CD14-positive monocyte (primary cell): ENCODE measurements around the gene GRIK4. TPM values are rescaled to one million over a fixed set of nuclear protein-coding genes. Genes with fewer than 3 reads are reported as not detected.

Experiments used
- DNase-seq, 3 donors: peaks; one replicate each; pipeline ENCODE4 v3.0.0-alpha.2; 2011 to 2022
- H2AFZ ChIP-seq: 2 replicates; pipeline ENCODE4 v1.6.0; 2012; ENCODE audit warnings: mild to moderate bottlenecking, low read depth, low read length, inconsistent platforms; ENCODE audit not compliant: insufficient read depth, poor library complexity, severe bottlenecking
- H3K27ac ChIP-seq, 2 donors: 1 replicate in 1 of 2; 2 replicates in 1 of 2; pipeline ENCODE4 v1.5.1; 2012 to 2013; ENCODE audit warnings: low read length in 2 of 2, control low read depth in 1 of 2, inconsistent platforms in 1 of 2, low read depth in 1 of 2, mild to moderate bottlenecking in 1 of 2
- H3K27me3 ChIP-seq, 2 donors: one replicate each; pipeline versions ENCODE4 v1.6.0 to v1.6.1; 2011 to 2013; ENCODE audit warnings: low read length in 2 of 2; ENCODE audit not compliant: control insufficient read depth in 2 of 2, insufficient read depth in 2 of 2
- H3K36me3 ChIP-seq, 2 donors: replicated peaks in 1 of 2; 1 replicate in 1 of 2; 2 replicates in 1 of 2; pipeline versions ENCODE4 v1.5.1 to v1.6.1; 2012 to 2013; ENCODE audit warnings: low read length in 2 of 2, control low read depth in 1 of 2, inconsistent platforms in 1 of 2, mild to moderate bottlenecking in 1 of 2; ENCODE audit not compliant: insufficient read depth in 2 of 2, control insufficient read depth in 1 of 2
- H3K4me1 ChIP-seq, 2 donors: 1 replicate in 1 of 2; 2 replicates in 1 of 2; pipeline versions ENCODE4 v1.5.1 to v1.6.1; 2012 to 2013; ENCODE audit warnings: low read length in 2 of 2, control low read depth in 1 of 2, inconsistent platforms in 1 of 2, mild to moderate bottlenecking in 1 of 2, moderate library complexity in 1 of 2; ENCODE audit not compliant: insufficient read depth in 2 of 2, control insufficient read depth in 1 of 2
- H3K4me2 ChIP-seq: replicated peaks from 2 replicates; pipeline ENCODE3; 2012; ENCODE audit warnings: low read length, moderate library complexity, mild to moderate bottlenecking; ENCODE audit not compliant: poor library complexity, severe bottlenecking; ENCODE audit errors: extremely low read depth
- H3K4me3 ChIP-seq, 3 experiments: fragments of 200-600 bp in 1 of 3; sonication (generic) in 1 of 3; replicated peaks in 1 of 3; 1 replicate in 2 of 3; 2 replicates in 1 of 3; pipeline ENCODE4 v1.5.1; 2011 to 2013; ENCODE audit warnings: low read length in 3 of 3, mild to moderate bottlenecking in 3 of 3, control low read depth in 2 of 3, low read depth in 2 of 3, inconsistent platforms in 1 of 3, moderate library complexity in 1 of 3
- H3K79me2 ChIP-seq: 2 replicates; pipeline ENCODE4 v1.6.0; 2012; ENCODE audit warnings: mild to moderate bottlenecking, control low read depth, inconsistent platforms, low read length, moderate library complexity; ENCODE audit not compliant: insufficient read depth
- H3K9ac ChIP-seq: 2 replicates; pipeline ENCODE4 v1.6.0; 2017; ENCODE audit warnings: low read length, mild to moderate bottlenecking; ENCODE audit not compliant: insufficient read depth, poor library complexity, severe bottlenecking
- H3K9me3 ChIP-seq, 2 donors: replicated peaks in 1 of 2; 1 replicate in 1 of 2; 2 replicates in 1 of 2; pipeline versions ENCODE4 v1.5.1 to v1.6.1; 2012 to 2013; ENCODE audit warnings: low read length in 2 of 2, control low read depth in 1 of 2; ENCODE audit not compliant: control insufficient read depth in 1 of 2, insufficient read depth in 1 of 2
- H4K20me1 ChIP-seq: 2 replicates; pipeline ENCODE4 v1.6.0; 2012; ENCODE audit warnings: mild to moderate bottlenecking, low read length, control low read depth, moderate library complexity; ENCODE audit not compliant: insufficient read depth
- H3K27ac Mint-ChIP-seq, 7 donors: one replicate each; pipeline ENCODE4 v1.8.0; 2020; ENCODE audit warnings: mild to moderate bottlenecking in 7 of 7, mixed read lengths in 7 of 7, moderate library complexity in 6 of 7, inconsistent platforms in 2 of 7
- H3K27me3 Mint-ChIP-seq, 3 donors: one replicate each; pipeline ENCODE4 v1.8.0; 2021 to 2022; ENCODE audit warnings: low read depth in 3 of 3, mild to moderate bottlenecking in 3 of 3, mixed read lengths in 3 of 3, moderate library complexity in 3 of 3, inconsistent platforms in 1 of 3
- H3K36me3 Mint-ChIP-seq, 2 donors: one replicate each; pipeline ENCODE4 v1.8.0; 2020; ENCODE audit warnings: mixed read lengths in 2 of 2, inconsistent platforms in 1 of 2, mild to moderate bottlenecking in 1 of 2
- H3K4me1 Mint-ChIP-seq: one replicate; pipeline ENCODE4 v1.8.0; 2020; ENCODE audit warnings: mild to moderate bottlenecking, mixed read lengths
- H3K4me3 Mint-ChIP-seq, 2 donors: one replicate each; pipeline ENCODE4 v1.8.0; 2020; ENCODE audit warnings: mild to moderate bottlenecking in 2 of 2, mixed read lengths in 2 of 2, moderate library complexity in 1 of 2
- H3K9me3 Mint-ChIP-seq, 7 donors: one replicate each; pipeline ENCODE4 v1.8.0; 2020 to 2022; ENCODE audit warnings: mixed read lengths in 7 of 7, mild to moderate bottlenecking in 6 of 7, moderate library complexity in 6 of 7, inconsistent platforms in 2 of 7
- CTCF ChIP-seq: fragments of 200-600 bp; IDR thresholded peaks from one replicate; pipeline ENCODE4 v1.8.0; 2022; ENCODE audit warnings: antibody characterized with exemption, mild to moderate bottlenecking
- WGBS: methylation state at CpG from one replicate; pipeline ENCODE4 v1.1.5; 2013; ENCODE audit warnings: missing lambda C conversion rate; ENCODE audit not compliant: insufficient coverage; 5-methylcytosine and 5-hydroxymethylcytosine counted together
- intact Hi-C, 2 donors: fragments of 100-400 bp; cut with micrococcal nuclease; formaldehyde crosslinking; loops; one replicate each; pipeline versions ENCODE4 v1.15.0 to v1.15.1; 2023
- polyA plus RNA-seq, 3 donors: library from polyadenylated mRNA; depleted of rRNA in 1 of 3; unstranded in 2 of 3; stranded (reverse) in 1 of 3; fragments of 300-500 nt in 2 of 3; fragments of >200 nt in 1 of 3; fragmentation: Illumina TruSeq in 2 of 3; gene quantifications; 1 replicate in 2 of 3; 2 replicates in 1 of 3; pipeline ENCODE4 v1.2.3, GENCODE V29; 2012 to 2021

GRIK4 gene
- polyA plus RNA-seq, 3 donors = not detected

GRCh38 chr11:120576606-120577005 is 65.1 kb downstream of the GRIK4 start:
- Histone ChIP-seq H3K79me2 (no peaks in the 10 kb centered on the region), H3K27me3 (no peaks in the 10 kb centered on the region), H3K4me2 (no peak overlapping the region), H3K4me3 (no peak overlapping the region), H2AFZ (no peak overlapping the region), H3K9me3 (no peaks in the 10 kb centered on the region), H3K4me1 (no peaks in the 10 kb centered on the region), H3K9ac (no peak overlapping the region), H3K27ac (no peak overlapping the region), H4K20me1 (no peaks in the 10 kb centered on the region), H3K36me3 (no peaks in the 10 kb centered on the region)
- 93% methylated on average over 2 of the region's 7 CpGs for WGBS
- H3K36me3 Mint-ChIP-seq = no peaks in the 10 kb centered on the region
- peaks cover 0 to 1% (median 0%) of the 10 kb centered on the region in 7 donors for H3K9me3 Mint-ChIP-seq
- no peak overlapping the region for H3K27ac Mint-ChIP-seq
- H3K27me3 Mint-ChIP-seq = peaks cover 7 to 13% (median 8%) of the 10 kb centered on the region in 3 donors
- DNase-seq = no peak
- no peak overlapping the region for H3K4me3 Mint-ChIP-seq
- intact Hi-C loops = no loop called here
- peaks cover 5% of the 10 kb centered on the region for H3K4me1 Mint-ChIP-seq
- TF ChIP-seq CTCF = no peak

GRCh38 chr11:120577041-120577440 is 65.5 kb downstream of the GRIK4 start:
- H3K27me3 Mint-ChIP-seq = peaks cover 7 to 13% (median 8%) of the 10 kb centered on the region in 3 donors
- intact Hi-C loops = no loop called here
- H3K27ac Mint-ChIP-seq = no peak overlapping the region
- Histone ChIP-seq H3K9me3 (no peaks in the 10 kb centered on the region), H3K27ac (no peak overlapping the region), H4K20me1 (no peaks in the 10 kb centered on the region), H3K4me2 (no peak overlapping the region), H3K36me3 (no peaks in the 10 kb centered on the region), H3K27me3 (no peaks in the 10 kb centered on the region), H3K4me1 (no peaks in the 10 kb centered on the region), H3K9ac (no peak overlapping the region), H2AFZ (no peak overlapping the region), H3K79me2 (no peaks in the 10 kb centered on the region), H3K4me3 (no peak overlapping the region)
- no peaks in the 10 kb centered on the region for H3K36me3 Mint-ChIP-seq
- H3K9me3 Mint-ChIP-seq = peaks cover 0 to 1% (median 0%) of the 10 kb centered on the region in 7 donors
- H3K4me3 Mint-ChIP-seq = no peak overlapping the region
- 76% methylated on average over 2 of the region's 2 CpGs for WGBS
- H3K4me1 Mint-ChIP-seq = peaks cover 6% of the 10 kb centered on the region
- DNase-seq = no peak
- no peak for TF ChIP-seq CTCF
